22Rv1 (cell line): ENCODE data around the gene NPDC1.

Experiments used
- ZFX ChIP-seq: fragments of 450-650 bp; IDR thresholded peaks from 2 replicates; pipeline ENCODE4 v1.6.1; 2017; ENCODE audit warnings: antibody characterized with exemption, borderline replicate concordance
- TF ChIP-seq, protein P1 (sequence below): fragments of 450-650 bp; IDR thresholded peaks from 2 replicates; pipeline ENCODE4 v1.5.1; 2017; ENCODE audit warnings: mild to moderate bottlenecking

- TF ChIP-seq, protein P1, sequence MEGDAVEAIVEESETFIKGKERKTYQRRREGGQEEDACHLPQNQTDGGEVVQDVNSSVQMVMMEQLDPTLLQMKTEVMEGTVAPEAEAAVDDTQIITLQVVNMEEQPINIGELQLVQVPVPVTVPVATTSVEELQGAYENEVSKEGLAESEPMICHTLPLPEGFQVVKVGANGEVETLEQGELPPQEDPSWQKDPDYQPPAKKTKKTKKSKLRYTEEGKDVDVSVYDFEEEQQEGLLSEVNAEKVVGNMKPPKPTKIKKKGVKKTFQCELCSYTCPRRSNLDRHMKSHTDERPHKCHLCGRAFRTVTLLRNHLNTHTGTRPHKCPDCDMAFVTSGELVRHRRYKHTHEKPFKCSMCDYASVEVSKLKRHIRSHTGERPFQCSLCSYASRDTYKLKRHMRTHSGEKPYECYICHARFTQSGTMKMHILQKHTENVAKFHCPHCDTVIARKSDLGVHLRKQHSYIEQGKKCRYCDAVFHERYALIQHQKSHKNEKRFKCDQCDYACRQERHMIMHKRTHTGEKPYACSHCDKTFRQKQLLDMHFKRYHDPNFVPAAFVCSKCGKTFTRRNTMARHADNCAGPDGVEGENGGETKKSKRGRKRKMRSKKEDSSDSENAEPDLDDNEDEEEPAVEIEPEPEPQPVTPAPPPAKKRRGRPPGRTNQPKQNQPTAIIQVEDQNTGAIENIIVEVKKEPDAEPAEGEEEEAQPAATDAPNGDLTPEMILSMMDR = no peak
- no peak for TF ChIP-seq ZFX
Measured at GRCh38 chr9:136997371-136997770, 48.6 kb downstream of the NPDC1 start.
